GM12872 (cell line): ENCODE measurements around the gene RBMS3.

ENCODE experiments used
- TF ChIP-seq, protein P1 (sequence below): IDR thresholded peaks from 3 replicates; pipeline ENCODE4 v1.5.1; 2011; ENCODE audit warnings: low read depth, mild to moderate bottlenecking, low read length, moderate library complexity; ENCODE audit not compliant: insufficient read depth

RBMS3 gene

DNA sequence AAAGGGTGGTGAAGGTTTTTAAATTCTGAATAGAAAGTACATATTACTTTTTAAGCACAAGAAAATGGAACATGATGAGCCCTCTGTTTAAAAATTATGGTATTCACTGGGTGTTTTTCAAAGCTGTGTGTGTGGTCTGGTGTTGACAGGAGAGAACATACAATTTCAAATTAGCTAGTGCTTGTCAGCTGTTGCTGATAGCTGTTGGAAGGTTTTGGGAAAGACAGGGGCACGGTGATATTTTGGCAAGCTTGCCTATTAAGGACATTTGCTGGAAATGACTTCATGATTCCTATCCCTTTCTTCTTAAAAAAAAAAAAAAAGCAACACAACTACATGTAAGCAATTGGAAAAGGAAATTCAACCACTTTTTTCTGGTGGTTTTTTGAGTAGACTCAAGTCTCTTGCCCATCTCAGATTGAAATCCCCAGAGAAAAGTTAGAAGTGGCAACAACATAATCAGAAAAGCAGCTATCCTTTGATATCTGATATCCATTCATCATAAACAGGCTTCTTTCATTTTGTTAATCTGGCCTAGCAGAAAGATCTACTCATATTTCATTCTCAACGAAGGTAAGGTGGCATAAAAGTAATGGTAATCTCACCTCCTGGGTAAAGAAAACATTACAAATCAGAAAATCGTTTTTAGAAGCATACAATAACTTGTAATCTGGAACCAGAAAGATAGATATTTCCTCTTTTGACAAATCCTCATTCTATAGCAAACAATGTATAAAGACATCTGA, 130.0 kb downstream of the RBMS3 start:
- TF ChIP-seq, protein P1, sequence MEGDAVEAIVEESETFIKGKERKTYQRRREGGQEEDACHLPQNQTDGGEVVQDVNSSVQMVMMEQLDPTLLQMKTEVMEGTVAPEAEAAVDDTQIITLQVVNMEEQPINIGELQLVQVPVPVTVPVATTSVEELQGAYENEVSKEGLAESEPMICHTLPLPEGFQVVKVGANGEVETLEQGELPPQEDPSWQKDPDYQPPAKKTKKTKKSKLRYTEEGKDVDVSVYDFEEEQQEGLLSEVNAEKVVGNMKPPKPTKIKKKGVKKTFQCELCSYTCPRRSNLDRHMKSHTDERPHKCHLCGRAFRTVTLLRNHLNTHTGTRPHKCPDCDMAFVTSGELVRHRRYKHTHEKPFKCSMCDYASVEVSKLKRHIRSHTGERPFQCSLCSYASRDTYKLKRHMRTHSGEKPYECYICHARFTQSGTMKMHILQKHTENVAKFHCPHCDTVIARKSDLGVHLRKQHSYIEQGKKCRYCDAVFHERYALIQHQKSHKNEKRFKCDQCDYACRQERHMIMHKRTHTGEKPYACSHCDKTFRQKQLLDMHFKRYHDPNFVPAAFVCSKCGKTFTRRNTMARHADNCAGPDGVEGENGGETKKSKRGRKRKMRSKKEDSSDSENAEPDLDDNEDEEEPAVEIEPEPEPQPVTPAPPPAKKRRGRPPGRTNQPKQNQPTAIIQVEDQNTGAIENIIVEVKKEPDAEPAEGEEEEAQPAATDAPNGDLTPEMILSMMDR: no peak

DNA sequence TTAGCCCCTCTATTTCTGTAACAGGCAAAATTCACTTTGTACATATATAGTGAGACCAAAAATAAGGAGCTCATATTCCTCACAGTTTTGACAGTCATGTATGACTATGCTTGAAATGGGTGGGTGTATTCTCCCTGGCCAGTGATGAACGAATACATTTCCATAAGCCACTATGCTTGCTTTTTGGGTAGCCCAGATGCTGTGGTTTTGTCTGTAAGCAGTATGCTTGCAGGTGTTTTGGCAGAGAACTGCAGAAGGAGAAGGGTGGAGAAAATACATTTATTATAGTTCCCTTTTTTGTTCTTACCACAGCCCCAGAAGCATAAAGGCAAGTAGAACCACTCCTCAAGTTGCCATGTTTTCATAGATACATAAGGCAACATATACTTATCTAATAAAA, 131.2 kb downstream of the RBMS3 start:
- TF ChIP-seq, protein P1: no peak

DNA sequence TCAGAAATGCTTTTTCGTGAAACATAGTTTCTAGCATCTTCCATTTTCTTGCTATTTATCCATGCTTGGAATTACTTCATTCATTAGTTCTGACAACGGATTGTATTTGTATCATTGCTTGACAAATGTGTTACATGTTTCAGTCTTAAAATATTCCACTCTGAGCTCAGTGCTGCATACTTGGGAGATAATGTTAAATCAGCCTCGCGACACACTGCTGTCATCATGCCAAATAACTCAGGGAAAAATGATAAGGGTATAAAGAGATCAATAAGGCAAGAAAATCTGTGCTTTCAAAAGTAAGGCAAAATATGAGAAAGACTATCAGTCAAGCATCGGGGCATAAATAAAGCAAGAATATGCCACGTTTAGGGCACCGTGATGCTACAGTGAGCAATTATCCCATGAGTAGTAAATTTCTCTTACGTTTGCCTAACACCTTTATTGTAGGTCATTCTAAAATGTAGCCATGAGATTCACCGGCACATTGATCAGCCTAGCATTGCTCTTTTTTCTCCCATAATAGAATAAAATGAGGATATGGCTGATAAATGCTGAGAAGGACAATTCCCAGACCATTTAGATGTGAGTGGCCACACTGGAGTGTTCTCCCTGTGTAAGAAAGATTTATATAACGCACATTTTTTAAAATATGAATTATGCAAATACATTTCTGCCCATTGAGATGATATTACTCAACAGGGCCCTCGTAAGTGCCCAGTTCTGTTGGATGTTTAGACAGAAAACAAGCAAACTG, 133.8 kb downstream of the RBMS3 start:
- TF ChIP-seq, protein P1: no peak

DNA sequence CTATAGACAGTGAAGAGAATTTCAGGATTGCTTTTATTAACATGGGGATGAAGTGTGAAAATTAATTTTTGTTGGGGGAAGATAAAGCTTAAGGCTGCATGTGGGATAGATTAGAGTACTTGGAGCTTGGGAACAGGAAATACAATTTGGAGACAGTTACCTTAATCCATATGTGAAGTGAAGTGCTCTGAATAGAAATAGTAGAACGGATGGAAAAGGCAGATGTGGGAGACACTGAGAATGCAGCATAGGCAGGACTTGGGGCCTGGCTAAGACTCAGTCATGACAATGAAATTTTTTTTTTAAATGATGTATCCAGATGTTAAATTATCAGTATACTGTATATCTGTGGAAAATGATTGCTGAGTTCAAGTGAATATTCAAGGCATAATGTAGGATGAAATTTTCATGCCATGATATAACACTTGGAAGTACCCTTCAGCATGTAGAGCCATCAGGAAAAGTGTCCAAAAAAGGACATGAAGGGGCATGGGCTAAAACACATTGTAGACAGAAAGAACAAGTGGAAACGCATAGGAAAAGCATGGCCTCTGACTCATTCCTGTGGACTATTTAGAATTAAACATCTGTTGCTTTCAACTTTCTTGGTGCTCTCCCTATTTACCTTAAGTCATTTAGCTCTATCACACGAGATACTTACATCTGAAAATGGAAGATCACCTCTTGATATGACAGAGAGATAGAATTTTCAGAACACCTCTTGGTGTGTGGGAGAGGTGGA, 134.8 kb downstream of the RBMS3 start:
- TF ChIP-seq, protein P1: no peak

DNA sequence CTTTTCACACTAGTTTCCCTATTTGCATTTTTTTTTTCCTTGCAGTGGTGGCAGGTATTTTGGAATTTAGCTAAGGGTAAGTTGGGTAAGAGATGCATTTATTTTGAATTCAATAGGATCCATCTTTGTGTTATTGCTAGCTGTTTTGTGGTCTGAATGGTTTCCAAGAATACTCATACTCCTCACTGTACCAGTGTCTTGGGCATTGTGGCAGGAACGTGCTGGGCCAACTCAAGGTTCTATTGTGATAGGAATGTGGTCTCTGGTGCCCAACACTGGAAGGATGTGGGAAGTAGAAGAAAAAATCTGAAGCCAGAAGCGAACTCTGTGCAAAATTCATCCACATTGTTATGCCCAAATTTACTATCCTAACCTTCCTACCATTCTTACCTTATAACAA, 135.6 kb downstream of the RBMS3 start:
- TF ChIP-seq, protein P1: no peak

DNA sequence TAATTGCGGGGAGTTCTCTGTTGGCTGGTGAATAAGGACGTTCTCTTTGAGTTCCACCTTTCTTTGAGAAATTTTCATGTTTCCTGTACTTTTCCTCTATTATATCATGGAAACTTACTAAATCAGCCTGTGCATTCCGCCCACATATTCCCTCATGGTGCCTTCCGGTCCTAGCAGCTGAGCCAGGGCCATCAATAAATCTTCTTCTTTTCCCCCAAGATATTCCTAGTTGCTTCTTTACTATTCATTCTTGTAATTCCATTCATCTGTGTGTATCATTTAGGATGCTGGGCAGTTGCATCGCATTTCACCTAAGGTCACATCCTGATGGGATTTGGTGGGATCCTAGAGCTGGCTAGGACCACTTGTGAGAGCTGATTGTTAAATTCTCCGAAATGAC, 139.2 kb downstream of the RBMS3 start:
- TF ChIP-seq, protein P1: no peak
